Smooth muscle cell (in vitro differentiated cells): ENCODE results near the gene MT1A. TPM values are rescaled to one million over a fixed set of nuclear protein-coding genes. Genes with fewer than 3 reads are reported as not detected.

Source experiments
- DNase-seq: peaks from one replicate; lab custom pipeline; 2025; ENCODE audit not compliant: unreplicated experiment; lab: John Stamatoyannopoulos, UW
- H2AFZ ChIP-seq: fragments of 200-600 bp; sonication (generic); 2 replicates; pipeline ENCODE4 v1.6.0; 2016; ENCODE audit warnings: antibody characterized with exemption, low read depth, mild to moderate bottlenecking
- H3F3A ChIP-seq: fragments of 200-600 bp; sonication (generic); 2 replicates; pipeline ENCODE4 v1.6.0; 2017; ENCODE audit warnings: antibody characterized with exemption, low read depth
- H3K27ac ChIP-seq: fragments of 200-600 bp; sonication (generic); 2 replicates; pipeline ENCODE4 v1.5.1; 2016; ENCODE audit warnings: low read depth, mild to moderate bottlenecking
- H3K27me3 ChIP-seq: fragments of 200-600 bp; sonication (generic); 2 replicates; pipeline ENCODE4 v1.6.1; 2016; ENCODE audit warnings: low read depth, mild to moderate bottlenecking
- H3K36me3 ChIP-seq: fragments of 200-600 bp; sonication (generic); 2 replicates; pipeline ENCODE4 v1.5.1; 2016; ENCODE audit warnings: low read depth
- H3K4me1 ChIP-seq: fragments of 200-600 bp; sonication (generic); 2 replicates; pipeline ENCODE4 v1.5.1; 2016; ENCODE audit warnings: low read depth
- H3K4me2 ChIP-seq: fragments of 200-600 bp; sonication (generic); 2 replicates; pipeline ENCODE4 v1.6.0; 2016; ENCODE audit warnings: mild to moderate bottlenecking
- H3K4me3 ChIP-seq: fragments of 200-600 bp; sonication (generic); 2 replicates; pipeline ENCODE4 v1.5.1; 2016; ENCODE audit warnings: mild to moderate bottlenecking
- H3K79me2 ChIP-seq: fragments of 200-600 bp; sonication (generic); 2 replicates; pipeline ENCODE4 v1.6.0; 2016; ENCODE audit warnings: low read depth, mild to moderate bottlenecking
- H3K9ac ChIP-seq: fragments of 200-600 bp; sonication (generic); 2 replicates; pipeline ENCODE4 v1.6.0; 2016; ENCODE audit warnings: low read depth
- H3K9me3 ChIP-seq: fragments of 200-600 bp; sonication (generic); replicated peaks from 2 replicates; pipeline ENCODE4 v1.5.1; 2016; ENCODE audit warnings: low read depth
- H4K20me1 ChIP-seq: fragments of 200-600 bp; sonication (generic); 2 replicates; pipeline ENCODE4 v1.6.0; 2016; ENCODE audit warnings: low read depth
- CTCF ChIP-seq: fragments of 200-600 bp; sonication (generic); IDR thresholded peaks from 2 replicates; pipeline ENCODE4 v1.5.1; 2017; ENCODE audit warnings: borderline replicate concordance, mild to moderate bottlenecking, antibody characterized with exemption; ENCODE audit not compliant: insufficient read depth, poor library complexity, severe bottlenecking
- WGBS: methylation state at CpG from one replicate; pipeline ENCODE4 v1.1.7; 2016; ENCODE audit warnings: low lambda C conversion rate; 5-methylcytosine and 5-hydroxymethylcytosine counted together
- polyA plus RNA-seq: library from polyadenylated mRNA; unstranded; fragments of >200 nt; fragmentation: Nextera tagmentation; extraction: Ambion mirVana; gene quantifications from 2 replicates; pipeline ENCODE4 v1.2.1, GENCODE V29; 2016
- total RNA-seq: library from RNA; depleted of rRNA; stranded (reverse); fragments of >200 nt; gene quantifications from 2 replicates; pipeline ENCODE4 v1.2.3, GENCODE V29; 2014

MT1A gene
- total and polyA plus RNA-seq, 2 experiments from 2014 or later, result not detected

- no peak overlapping the region for H3K9ac ChIP-seq
- no peaks in the 10 kb centered on the region for H3K9me3 ChIP-seq
- H3K4me2 ChIP-seq, result no peak overlapping the region
- H3K36me3 ChIP-seq, result no peaks in the 10 kb centered on the region
- TF ChIP-seq CTCF, result no peak
- H3F3A ChIP-seq, result no peaks in the 10 kb centered on the region
- WGBS, result 65% methylated on average over 1 of the region's 1 CpG
- H3K4me1 ChIP-seq, result peaks cover 16% of the 10 kb centered on the region
- no peak overlapping the region for H3K4me3 ChIP-seq
- peaks cover 100% of the 10 kb centered on the region for H3K27me3 ChIP-seq
- no peak for DNase-seq
- H3K27ac ChIP-seq, result no peak overlapping the region
- no peak overlapping the region for H2AFZ ChIP-seq
- H4K20me1 ChIP-seq, result no peaks in the 10 kb centered on the region
- H3K79me2 ChIP-seq, result no peaks in the 10 kb centered on the region
These were observed 579 bp downstream of the MT1A start for GRCh38 chr16:56639045-56639444.

- Histone ChIP-seq H2AFZ (no peak overlapping the region), H3K4me3 (no peak overlapping the region), H3K9ac (no peak overlapping the region), H3K36me3 (no peaks in the 10 kb centered on the region), H3K4me2 (no peak overlapping the region), H3K9me3 (no peaks in the 10 kb centered on the region), H4K20me1 (no peaks in the 10 kb centered on the region), H3K79me2 (no peaks in the 10 kb centered on the region), H3K27ac (no peak overlapping the region), H3K4me1 (peaks cover 14% of the 10 kb centered on the region), H3F3A (no peaks in the 10 kb centered on the region), H3K27me3 (peaks cover 100% of the 10 kb centered on the region)
- DNase-seq, result no peak
- no peak for TF ChIP-seq CTCF
- WGBS, result 84% methylated on average over 1 of the region's 1 CpG
These were observed 1.6 kb downstream of the MT1A start for GRCh38 chr16:56640076-56640475.

- peaks cover 10% of the 10 kb centered on the region for H3K4me1 ChIP-seq
- no peak overlapping the region for H2AFZ ChIP-seq
- no peak for DNase-seq
- no peaks in the 10 kb centered on the region for H3F3A ChIP-seq
- H3K27me3 ChIP-seq, result peaks cover 100% of the 10 kb centered on the region
- H3K9me3 ChIP-seq, result no peaks in the 10 kb centered on the region
- H3K79me2 ChIP-seq, result no peaks in the 10 kb centered on the region
- no peak overlapping the region for H3K4me2 ChIP-seq
- H3K9ac ChIP-seq, result no peak overlapping the region
- WGBS, result 66% methylated on average over 2 of the region's 2 CpGs
- H3K36me3 ChIP-seq, result no peaks in the 10 kb centered on the region
- H4K20me1 ChIP-seq, result no peaks in the 10 kb centered on the region
- TF ChIP-seq CTCF, result no peak
- no peak overlapping the region for H3K4me3 ChIP-seq
- no peak overlapping the region for H3K27ac ChIP-seq
These were observed 2.7 kb downstream of the MT1A start for GRCh38 chr16:56641166-56641565.

GRCh38 chr16:56643080-56643778 lies 4.8 kb downstream of the MT1A start:
- DNase-seq, result no peak
- Histone ChIP-seq H3K9ac (no peak overlapping the region), H3K36me3 (no peaks in the 10 kb centered on the region), H3K9me3 (no peaks in the 10 kb centered on the region), H3K27me3 (peaks cover 100% of the 10 kb centered on the region), H3K27ac (no peak overlapping the region), H3K4me3 (peak overlapping the region; percentile 23), H3F3A (no peaks in the 10 kb centered on the region), H4K20me1 (no peaks in the 10 kb centered on the region), H2AFZ (no peak overlapping the region), H3K4me2 (peak overlapping the region; percentile 54), H3K79me2 (no peaks in the 10 kb centered on the region), H3K4me1 (peaks cover 5% of the 10 kb centered on the region)
- no peak for TF ChIP-seq CTCF
- 5% methylated on average over 42 of the region's 42 CpGs for WGBS
